ENCODE measurements around the gene CLBA1.

- no peak for TF ChIP-seq POLR2AphosphoS5 (IDR thresholded peaks at IDR 0.05; ENCODE audit: borderline replicate concordance, low read depth, low read length)
- TF ChIP-seq EZH2 (IDR thresholded peaks at IDR 0.05) = no peak
Observed at GRCh38 chr14:104939666-104940410, 45.8 kb upstream of the CLBA1 start.

Measured in SK-N-MC (cell line).